Gastroesophageal sphincter (tissue), 3 donors: ENCODE measurements around the gene SPATA16.

Experiments used
- CTCF ChIP-seq, 4 experiments: fragments of 200-600 bp in 2 of 4; fragments of 450-650 bp in 2 of 4; sonication (generic) in 1 of 4; IDR thresholded peaks; one replicate each; pipeline ENCODE4 v1.5.1; 2017 to 2019; ENCODE audit warnings: antibody characterized with exemption in 4 of 4, mild to moderate bottlenecking in 2 of 4, moderate library complexity in 2 of 4
- EP300 ChIP-seq: sonication (generic); formaldehyde crosslinking; IDR thresholded peaks from one replicate; pipeline ENCODE4 v1.6.1; 2017; ENCODE audit warnings: antibody characterized with exemption, mild to moderate bottlenecking

- TF ChIP-seq CTCF (IDR thresholded peaks at IDR 0.05) (no peak), EP300 (no peak)
Measured at GRCh38 chr3:173001622-173002021, 139.4 kb downstream of the SPATA16 start.
